HG02642 (cell line): ENCODE measurements around the gene HEATR9.
"Not testable (repeated sequence)": the region's sequence is repeated elsewhere in the genome, so short reads cannot be mapped to it uniquely, and the experiment has no call there.

Experiments used
- ATAC-seq: cut with Tn5 transposase; IDR thresholded peaks from one replicate; pipeline ENCODE4 v1.9.1; 2021; ENCODE audit warnings: mild to moderate bottlenecking; ENCODE audit not compliant: unreplicated experiment, poor library complexity

HEATR9 gene, protein sequence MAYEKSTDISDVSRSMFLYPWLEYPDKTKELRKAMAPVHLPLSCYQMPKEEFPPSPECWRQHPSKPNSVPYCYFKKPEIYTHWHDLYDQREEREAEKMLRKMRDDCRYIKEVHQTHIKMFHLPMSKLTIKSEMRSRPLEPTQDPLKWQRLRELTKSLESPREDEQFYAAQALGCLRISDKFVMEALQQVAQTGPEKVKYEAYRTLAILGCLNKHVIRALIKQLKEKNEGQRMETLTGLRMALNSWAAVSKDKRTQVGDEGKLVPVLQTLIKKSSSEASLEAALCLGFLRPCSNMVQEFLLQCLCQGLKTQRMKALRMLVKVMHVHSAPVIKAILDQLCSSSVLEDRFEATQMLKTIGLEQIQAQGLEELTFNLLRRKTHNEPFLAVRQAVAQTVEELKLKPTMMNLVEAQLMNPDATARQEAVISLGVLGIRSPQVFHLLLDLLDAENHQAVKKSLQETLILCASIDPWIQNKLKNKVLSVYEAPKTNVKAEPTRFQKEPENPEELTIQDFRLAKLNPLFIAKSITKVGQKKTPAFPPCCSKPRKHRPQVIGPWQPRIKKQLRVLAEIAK

DNA sequence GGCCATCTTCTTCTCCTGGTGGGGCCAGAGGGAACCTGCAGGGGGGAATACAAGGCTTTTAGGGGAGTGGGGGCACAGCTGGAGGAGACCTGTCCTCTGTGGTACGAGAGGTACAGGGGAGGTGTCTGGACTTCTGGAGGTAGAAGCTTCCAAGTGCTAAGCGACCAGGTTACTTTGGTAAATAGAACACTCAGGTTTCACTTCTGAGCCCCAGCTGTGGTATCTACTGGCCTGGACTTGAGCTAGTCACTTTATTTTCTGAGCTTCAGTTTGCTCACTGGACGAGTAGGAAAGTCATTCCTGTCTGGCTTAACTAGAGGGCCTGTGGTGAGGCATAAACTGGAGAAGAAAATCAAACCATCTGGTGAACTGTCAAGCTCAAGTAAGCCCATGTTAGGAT lies at the start of gene HEATR9:
Gene HEATR9 (minus strand): TSS at position 155 of the 400 bp plus-strand sequence. CDS start 149 bp downstream, at position 6.
- no peak for ATAC-seq

DNA sequence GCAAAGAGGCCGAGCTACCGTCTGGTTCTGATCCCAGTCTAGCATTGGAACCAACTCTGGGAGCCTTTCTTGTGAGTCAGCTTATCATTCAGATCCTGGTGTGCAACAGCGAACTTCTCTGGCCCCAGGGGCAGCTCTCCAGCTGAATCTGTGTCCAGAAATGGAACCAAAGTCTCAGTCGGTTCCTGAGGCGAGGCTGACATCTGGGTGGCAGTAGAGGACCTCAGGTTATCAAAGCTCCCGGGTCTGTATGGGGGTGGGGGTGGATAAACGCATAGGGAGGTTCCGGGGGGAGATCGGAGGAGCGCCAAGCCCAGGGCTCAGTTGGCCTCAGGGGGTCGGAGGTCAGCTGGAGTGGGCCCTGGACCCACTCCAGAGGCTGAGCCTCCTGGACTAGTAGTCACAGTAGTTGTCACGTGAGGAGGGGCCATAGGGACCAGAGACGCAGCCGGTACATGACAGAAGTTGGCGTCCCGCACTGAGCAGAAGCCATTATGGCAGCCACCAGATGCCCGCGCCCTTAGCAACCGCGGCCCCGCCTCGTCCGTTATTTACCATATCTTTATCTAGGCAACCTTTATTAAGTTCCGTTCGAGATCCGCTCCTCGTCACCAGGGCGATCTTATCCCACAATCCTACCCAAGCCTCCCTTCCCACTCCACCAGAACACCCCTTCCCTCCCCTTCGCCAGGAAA lies 49.0 kb upstream of the HEATR9 start:
- no peak for ATAC-seq

DNA sequence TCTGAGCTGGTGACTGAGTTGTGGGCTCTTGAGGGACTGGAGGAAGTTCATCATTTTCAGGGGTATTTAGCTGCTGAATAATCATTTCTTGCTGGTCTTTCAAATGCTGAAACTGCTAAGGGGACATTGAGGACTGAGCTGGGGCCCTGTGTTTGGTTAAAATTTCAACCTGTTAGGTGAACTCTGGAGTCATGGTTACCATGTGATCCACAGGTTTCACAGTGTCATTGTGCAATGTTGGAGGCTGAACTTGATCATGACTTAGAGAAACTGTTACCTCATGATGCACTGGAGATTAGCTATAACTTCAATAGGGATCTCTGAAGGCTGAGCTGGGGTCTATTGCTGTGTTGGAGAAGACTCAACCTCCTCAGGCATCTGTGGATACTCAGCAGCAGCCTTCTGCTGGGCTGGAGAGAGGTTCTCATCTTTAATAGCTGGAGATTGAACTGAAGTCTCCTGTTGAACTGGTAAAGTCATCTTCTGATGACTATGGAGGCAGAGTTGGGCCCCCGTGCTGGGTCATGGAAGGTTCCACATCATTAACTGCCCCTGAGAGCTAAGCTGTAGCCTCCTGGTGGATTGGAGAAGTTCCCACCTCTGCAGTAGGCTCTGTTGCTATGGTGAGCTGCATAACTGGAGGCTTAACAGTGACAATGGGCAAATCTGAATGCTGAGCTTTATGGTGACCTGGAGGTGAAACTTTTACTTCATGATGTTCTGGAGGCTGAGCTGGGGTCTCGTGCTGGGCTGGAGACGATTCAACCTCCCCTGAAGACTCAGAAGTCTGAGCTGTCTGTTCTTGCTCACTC lies 46.7 kb upstream of the HEATR9 start:
- ATAC-seq = no peak

DNA sequence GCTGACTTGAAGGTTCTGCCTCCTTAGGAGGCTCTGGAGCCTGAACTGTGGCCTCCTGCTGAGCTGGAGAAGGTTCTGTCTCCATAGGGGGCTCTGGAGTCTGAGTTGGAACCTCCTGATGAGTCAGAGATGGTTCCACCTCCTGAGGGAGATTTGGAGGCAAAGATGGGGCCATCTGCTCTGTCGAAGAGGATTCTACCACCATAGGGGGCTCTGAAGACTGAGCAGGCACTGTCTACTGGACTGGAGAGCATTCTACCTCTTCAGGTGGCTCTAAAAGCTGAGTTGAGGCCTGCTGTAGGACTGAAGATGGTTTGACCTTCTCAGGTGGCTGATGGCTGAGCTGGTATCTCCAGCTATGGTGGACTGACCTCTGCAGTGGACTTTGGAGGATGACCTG lies 45.7 kb upstream of the HEATR9 start:
- ATAC-seq = no peak

DNA sequence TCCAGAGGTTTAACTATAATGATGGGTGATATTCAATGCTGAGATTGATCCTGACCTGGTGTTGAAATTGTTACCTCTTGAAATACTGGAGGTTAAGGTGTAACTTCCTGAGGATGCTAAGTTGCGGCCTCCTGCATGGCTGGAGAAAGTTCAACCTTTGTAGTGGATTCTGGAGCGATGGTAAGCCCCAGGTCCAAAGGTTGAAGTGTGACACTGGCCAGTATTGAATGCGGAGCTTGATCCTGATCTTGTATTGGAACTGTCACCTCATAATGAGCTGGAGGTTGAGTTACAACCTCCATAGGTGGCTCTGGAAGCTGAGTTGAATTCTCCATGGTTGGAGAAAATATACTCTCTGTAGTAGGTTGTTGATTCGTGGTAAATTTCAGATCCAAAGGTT lies 44.9 kb upstream of the HEATR9 start:
- ATAC-seq = no peak

DNA sequence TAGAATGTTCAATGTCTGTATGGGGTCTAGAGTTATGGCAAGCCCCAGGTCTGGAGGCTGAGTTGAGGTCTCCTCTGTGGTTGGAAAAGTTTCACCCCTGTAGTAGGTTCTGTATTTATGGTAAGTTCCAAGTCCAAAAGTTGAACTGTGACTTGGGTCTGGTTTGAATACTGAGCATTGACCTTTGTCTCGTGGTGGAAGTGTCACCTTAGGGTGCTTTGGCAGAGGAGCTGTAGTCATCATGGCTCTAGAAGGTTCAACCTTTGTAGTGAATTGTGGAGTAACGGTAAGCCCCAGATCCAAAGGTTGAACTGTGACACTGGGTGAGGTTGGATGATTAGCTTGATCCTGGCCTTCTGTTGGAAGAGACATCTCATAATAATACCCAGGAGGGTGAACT lies 44.3 kb upstream of the HEATR9 start:
- ATAC-seq = no peak

DNA sequence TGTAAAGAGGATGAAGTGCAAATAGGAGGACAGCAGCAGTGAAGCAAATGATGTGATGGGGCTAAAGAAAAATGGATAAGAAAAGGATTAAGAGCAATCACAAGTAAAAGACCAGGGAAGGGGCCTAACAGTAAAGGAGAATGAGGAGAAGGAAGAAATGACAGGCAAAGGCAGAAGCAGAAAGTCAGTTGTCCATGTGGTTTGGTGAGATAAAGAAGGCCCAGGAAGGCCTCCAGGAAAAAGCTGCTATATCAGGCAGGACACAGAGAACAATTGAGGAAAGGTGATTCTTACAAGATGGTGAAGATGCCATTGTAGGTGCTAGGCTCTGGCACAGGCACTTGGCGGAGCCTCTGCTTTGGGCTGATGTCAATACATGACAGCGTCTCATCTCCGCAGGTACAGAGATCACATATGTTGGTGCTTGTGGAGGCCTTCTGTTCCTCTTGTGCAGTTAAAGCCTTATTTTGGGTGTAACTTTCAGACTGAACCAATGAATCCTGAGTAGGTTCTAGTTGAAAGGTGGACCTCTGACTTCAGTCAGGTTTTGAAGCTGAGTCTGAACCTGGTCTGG lies 43.7 kb upstream of the HEATR9 start:
- ATAC-seq = no peak

DNA sequence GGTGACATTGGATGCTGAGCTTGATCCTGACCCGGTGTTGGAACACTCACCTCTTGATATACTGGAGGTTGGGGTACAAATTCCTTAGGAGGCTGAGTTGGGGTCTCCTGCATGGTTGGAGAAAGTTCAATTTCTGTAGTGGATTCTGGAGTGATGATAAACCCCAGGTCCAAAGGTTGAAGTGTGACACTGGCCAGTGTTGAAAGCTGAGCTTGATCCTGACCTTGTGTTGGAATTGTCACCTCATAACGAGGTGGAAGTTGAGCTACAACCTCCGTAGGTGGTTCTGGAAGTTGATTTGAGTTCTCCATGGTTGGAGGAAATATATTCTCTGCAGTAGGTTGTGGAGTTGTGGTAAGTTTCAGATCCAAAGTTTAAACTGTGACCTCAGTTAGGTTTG lies 40.7 kb upstream of the HEATR9 start:
- ATAC-seq = no peak

DNA sequence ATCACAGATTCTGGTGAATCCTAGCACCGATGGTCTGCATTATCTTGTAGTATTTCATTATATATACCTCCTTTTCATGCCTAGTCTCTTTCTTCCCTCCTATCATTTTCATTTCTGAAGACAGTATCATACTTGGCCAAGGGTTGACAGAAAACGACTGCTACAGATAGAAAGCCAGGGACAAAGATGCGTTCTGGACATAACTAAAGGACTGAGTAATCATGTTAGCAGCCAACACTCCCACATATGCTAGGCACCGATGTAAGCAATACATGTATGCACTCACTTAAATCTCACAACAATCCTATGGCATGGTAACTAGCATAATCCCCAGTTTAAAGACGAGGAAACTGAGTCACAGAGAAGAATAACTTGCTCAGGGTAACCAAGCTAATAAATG lies 39.0 kb upstream of the HEATR9 start:
- ATAC-seq = no peak

DNA sequence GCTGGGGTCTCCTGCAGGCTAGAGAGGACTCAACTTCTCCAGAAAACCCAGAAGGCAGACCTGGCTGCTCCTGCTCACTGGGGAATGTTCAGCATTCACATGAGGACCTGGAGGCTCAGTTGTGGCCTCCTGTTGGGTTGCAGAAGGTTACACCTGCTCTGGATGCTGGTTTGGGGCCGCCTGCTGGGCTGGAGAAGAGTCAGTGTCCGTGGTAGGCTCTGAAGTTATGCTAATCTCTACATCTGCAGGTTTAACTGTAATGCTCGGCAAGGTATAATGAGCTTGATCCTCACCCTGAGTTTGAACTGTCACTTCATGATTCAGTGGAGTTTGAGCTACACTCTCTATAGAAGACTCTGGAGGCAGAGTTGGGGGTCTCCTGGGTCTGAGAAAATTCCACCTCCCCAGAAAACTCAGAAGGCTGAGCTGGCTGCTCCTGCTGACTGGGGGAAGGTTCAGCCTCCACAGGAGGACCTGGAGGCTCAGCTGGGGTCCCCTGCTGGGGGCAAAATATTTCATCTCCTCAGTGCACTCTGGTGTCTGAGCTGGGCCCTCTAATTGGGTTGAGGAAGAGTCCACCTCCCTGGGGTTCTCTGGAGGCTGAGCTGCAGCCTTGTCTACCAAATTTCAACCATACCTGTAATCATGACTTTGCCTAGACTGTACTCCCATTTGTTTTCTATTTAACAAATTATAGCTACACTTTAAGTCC lies 38.4 kb upstream of the HEATR9 start:
- no peak for ATAC-seq

DNA sequence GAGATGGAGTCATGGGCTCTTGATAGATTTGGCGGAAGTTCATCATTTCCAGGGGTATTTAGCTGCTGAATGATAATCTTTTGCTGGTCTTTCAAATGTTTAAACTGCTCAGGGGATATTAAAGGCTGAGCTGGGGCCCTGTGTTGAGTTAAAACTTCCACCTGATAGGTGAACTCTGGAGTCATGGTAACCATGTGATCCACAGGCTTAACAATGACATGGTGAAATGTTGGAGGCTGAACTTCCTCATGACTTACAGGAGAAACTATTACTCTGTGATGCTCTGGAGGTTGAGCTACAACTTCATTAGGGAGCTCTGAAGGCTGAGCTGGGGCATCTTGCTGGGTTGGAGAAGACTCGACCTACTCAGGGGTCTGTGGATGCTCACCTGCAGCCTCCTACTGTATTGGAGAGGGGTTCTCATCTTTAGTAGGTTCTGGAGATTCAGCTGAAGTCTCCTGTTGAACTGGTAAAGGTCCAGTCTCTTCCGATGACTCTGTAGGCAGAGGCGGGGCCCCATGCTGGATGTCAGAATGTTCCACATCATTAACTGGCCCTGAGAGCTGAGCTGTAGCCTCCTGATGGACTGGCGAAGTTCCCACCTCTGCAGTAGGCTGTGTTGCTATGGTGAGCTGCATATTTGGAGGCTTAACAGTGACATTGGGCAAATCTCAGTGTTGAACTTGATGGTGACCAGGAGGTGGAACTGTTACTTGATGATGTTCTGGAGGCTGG lies 37.7 kb upstream of the HEATR9 start:
- no peak for ATAC-seq

DNA sequence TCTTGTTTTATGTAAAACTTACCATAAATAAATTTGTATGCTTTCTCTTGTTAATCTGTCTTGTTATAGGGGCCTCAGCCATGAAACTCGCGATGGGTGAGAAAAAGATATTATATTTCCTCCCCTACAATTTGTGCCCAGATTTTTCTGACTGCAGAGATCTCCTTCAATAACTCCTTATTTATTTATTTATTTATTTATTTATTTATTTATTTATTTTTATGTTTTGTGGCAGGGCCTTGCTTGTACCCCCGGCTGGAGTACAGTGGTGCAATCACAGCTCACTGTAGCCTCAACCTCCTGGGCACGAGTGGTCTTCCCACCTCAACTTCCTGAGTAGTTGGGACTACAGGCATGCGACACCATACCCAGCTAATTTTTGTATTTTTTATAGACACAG lies 34.8 kb upstream of the HEATR9 start:
- no peak for ATAC-seq

DNA sequence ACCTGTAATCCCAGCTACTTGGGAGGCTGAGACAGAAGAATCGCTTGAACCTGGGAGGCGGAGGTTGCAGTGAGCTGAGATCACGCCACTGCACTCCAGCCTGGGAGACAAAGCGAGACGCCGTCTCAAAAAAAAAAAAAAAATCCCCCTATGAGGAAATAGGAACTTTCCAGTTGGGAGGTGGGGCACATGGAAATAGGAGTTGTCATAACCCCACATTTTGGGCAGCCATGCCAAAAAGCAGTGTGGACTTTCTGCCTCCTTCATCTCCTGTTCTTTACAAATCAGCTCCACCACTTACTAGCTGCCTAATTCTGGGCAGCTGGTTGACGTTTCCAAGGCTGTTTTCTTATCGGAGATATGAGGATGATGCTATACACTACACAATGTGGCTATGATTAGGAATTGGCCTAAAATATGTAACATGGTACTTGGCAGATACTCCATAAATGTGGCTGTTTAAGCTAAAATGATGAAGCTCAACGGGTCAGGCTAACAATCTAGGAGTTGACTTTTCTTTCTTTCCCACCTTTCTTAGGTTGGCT lies 33.0 kb upstream of the HEATR9 start:
- ATAC-seq = no peak

DNA sequence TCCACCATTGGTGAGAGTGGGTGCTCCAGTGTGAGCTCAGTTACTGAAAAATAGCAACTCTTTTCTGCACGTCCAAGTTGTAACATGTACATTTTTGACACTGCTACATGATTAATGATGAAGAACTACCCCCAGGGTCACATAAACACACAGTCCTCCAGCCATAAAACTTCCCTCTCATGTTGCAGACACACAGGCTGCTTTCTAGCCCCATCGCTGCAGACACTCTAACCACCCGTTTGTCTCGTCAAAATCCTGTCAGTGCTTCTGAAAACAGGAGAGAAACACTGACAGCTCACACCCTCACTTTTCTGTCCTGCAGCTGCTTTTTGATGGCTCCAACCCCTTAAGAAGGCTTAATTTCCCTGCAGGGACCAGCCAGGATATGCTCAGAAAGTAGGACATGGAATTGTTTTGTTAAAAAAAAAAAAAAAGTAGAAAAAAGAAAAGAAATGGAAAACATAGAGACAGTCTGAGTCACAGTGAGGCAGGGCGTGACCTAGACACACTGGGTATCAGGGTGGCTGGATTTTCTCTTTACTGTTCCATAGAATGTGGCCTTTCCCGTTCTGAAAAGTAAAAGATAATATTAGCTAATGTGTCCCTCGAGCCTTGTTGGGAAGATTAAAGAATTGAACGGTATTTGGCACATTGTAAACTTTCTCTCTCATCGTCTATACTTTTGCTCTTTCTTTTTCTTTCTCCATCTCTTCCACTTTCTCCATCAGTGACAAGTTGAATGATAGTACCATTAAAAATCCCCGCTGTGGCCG lies 32.2 kb upstream of the HEATR9 start:
- no peak for ATAC-seq

DNA sequence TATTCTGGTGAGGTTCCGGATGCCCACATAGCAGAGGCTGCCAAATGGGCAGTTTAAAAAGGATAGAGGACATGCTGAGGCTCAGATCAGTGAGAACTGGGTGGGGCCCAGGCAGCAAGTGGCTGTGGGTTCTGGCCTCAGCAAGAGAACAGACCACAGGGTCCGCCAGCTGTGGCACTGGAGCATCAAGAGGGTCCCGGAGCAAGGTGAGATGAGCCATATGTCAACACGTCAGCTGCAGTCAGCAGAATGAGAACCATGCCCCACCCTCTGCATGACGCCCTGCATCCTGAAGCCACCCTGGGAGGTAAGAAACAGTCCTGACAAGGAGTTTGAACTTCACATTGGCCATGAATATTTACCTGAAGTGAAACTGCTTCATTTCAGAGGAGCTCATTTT lies 31.6 kb upstream of the HEATR9 start:
- ATAC-seq = no peak

DNA sequence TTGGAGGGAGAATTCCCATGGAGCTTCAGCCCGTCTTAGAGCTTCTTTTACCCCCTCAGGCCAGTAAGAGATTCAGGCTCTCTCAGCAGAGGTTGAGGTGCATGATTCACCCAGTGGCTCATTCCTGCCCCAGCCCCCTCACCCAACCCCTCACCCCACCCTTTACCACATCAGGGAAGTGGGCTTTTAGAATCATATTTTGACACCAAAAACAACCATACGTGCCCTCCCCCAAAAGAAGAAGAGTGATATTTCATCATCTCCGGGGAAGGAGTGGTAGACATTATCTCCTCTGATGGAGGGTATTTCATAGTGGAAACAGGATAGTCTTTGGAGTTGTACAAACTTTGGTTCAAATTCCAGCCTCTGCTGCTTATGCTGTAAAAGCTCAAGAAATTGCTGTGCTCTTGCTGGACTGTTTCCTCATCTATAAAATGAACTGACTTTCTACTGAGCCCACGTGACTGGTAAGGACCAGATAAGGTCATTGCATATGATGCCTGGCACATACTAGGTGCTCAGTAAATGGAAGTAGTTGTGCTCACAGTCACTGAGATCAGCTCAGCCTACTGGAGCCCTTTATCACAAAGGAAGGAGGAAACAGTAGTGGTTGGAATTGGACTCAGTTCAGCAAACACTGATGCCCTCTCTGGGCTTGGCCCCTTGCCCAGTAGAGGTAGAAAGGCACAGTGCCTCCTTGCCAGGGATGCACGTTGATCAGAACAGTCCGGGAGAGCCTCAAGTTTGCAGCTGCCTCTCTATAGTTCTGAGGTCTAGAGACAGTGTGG lies 29.8 kb upstream of the HEATR9 start:
- no peak for ATAC-seq

DNA sequence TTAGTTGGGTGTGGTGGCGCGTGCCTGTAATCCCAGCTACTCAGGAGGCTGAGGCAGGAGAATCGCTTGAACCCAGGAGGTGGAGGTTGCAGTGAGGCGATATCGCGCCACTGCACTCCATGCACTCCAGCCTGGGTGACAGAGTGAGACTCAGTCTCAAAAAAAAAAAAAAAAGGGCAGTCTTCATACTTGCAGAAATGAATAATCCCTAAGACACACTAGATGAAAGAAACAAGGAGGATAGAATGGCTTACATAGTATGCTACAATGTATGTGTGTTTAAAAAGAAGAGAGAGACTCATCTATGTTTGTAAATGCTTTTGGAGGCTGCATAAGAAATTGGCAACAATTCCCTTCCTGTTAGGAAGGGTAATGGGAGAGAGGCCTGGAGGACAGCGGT lies 29.1 kb upstream of the HEATR9 start:
- ATAC-seq = not testable (repeated sequence)
